Suprapubic skin (tissue), 3 donors: ENCODE results near the gene GRAMD1A.

Experiments
- POLR2A ChIP-seq, 2 donors: fragments of 450-650 bp; IDR thresholded peaks; one replicate each; pipeline ENCODE4 v1.6.1; 2017; ENCODE audit warnings: antibody characterized with exemption in 2 of 2, mild to moderate bottlenecking in 2 of 2, moderate library complexity in 2 of 2
- TF ChIP-seq, protein P1 (sequence below), 2 donors: fragments of 200-600 bp in 1 of 2; fragments of 450-650 bp in 1 of 2; sonication (generic) in 1 of 2; IDR thresholded peaks; one replicate each; pipeline ENCODE4 v1.5.1; 2016 to 2019; ENCODE audit warnings: antibody characterized with exemption in 2 of 2, mild to moderate bottlenecking in 1 of 2, moderate library complexity in 1 of 2

DNA sequence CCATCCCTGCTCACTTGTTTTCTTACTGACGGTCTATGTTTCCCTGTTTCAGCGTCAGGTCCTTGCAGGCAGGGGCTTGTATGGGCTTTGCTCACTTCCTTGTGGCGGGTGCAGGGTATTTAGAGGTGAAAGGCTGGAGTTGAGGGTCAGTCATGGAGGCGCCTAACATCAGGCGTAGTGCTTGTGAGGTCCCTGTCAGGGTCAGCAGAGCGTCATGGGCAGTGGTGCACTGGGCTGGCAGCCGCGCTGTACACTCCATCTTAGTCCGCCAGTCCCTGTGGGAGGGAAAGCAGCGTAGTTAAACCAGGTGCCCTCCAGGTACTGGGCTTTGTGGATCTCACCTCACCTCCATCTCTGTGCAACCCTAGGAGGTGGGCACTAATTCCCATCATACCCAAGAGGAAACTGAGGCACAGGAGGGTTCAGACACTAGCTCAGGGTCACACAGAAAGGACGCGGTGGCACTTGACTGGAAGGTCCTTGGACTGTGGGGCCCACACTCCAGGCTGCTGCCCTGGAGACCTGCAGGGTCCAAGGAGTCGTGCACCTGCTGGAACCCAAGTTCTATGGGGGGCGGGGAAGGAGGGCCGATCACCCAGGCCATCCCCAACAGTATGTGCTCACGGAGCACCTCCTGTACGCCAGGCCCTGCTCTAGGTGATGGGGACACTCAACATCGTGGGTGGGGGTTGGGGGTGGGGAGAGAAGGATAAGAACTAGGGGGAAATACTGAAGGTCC is 4.6 kb downstream of the GRAMD1A start:
- TF ChIP-seq, protein P1, sequence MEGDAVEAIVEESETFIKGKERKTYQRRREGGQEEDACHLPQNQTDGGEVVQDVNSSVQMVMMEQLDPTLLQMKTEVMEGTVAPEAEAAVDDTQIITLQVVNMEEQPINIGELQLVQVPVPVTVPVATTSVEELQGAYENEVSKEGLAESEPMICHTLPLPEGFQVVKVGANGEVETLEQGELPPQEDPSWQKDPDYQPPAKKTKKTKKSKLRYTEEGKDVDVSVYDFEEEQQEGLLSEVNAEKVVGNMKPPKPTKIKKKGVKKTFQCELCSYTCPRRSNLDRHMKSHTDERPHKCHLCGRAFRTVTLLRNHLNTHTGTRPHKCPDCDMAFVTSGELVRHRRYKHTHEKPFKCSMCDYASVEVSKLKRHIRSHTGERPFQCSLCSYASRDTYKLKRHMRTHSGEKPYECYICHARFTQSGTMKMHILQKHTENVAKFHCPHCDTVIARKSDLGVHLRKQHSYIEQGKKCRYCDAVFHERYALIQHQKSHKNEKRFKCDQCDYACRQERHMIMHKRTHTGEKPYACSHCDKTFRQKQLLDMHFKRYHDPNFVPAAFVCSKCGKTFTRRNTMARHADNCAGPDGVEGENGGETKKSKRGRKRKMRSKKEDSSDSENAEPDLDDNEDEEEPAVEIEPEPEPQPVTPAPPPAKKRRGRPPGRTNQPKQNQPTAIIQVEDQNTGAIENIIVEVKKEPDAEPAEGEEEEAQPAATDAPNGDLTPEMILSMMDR (IDR thresholded peaks at IDR 0.05) = no peak
- TF ChIP-seq POLR2A (IDR thresholded peaks at IDR 0.05) = no peak
